Measurements from ENCODE around the gene TIAM1.

Gene TIAM1

DNA sequence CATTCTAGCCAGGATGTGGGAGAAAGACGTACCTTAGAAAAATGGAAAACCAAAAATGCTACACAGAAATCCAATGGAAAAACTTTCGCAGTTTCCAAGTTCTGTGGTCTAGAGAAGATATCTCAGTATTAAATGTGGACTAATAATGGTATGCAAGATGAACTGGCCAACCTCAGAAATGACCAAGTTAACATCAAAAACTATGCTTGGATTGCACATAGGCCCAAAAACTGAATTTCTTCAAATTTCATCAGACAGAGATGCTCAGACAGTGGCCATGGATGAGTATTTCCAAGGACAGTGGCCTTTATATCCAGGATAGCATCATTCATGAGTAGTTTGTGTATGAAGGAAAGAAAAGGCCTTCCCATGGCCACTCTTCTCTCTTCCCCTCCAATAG is 132.2 kb downstream of the TIAM1 start:
- no peak overlapping the region for H3K27ac ChIP-seq
- H3K4me3 ChIP-seq, result no peak overlapping the region
- no peak for DNase-seq (ENCODE audit: low spot score)
- TF ChIP-seq, protein P1, sequence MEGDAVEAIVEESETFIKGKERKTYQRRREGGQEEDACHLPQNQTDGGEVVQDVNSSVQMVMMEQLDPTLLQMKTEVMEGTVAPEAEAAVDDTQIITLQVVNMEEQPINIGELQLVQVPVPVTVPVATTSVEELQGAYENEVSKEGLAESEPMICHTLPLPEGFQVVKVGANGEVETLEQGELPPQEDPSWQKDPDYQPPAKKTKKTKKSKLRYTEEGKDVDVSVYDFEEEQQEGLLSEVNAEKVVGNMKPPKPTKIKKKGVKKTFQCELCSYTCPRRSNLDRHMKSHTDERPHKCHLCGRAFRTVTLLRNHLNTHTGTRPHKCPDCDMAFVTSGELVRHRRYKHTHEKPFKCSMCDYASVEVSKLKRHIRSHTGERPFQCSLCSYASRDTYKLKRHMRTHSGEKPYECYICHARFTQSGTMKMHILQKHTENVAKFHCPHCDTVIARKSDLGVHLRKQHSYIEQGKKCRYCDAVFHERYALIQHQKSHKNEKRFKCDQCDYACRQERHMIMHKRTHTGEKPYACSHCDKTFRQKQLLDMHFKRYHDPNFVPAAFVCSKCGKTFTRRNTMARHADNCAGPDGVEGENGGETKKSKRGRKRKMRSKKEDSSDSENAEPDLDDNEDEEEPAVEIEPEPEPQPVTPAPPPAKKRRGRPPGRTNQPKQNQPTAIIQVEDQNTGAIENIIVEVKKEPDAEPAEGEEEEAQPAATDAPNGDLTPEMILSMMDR (IDR thresholded peaks at IDR 0.05), result no peak

DNA sequence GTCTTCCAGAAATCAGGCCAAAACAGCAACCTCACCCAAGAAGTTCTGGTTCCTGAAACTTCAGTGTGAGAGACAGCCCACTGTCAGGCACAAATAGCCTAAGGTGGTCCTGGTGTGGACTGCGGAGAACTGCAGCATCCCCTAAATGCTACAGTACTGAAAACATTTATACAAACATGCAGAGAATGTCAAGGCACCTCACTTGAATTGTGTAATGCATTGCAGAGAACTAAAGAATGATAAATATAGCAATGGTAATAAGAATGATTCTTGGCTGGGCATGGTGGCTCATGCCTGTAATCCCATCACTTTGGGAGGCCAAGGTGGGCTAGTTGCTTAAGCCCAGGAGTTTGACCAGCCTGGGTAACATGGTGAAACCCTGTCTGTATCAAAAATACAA is 138.6 kb downstream of the TIAM1 start:
- no peak overlapping the region for H3K27ac ChIP-seq
- TF ChIP-seq, protein P1 (IDR thresholded peaks at IDR 0.05), result no peak
- DNase-seq (ENCODE audit: low spot score), result no peak
- H3K4me3 ChIP-seq, result no peak overlapping the region

DNA sequence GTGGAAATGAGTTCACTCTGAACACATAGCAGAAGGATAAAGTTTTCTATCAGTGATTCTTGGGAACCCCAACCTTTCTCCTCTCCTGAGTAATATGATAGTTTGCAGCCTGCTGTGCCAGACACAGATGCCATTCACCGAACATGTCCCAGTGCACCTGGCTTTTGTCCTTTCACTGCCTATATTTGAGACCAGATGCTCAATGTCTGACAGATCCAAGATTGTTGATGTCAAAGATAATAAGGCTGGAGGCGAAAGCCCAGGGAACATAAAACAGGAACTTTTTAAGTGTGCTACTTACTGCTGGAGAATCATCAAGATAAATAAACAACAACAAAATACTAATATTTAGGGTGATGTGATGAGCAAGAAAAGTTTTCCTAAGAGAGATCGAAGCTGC is 139.3 kb downstream of the TIAM1 start:
- TF ChIP-seq, protein P1 (IDR thresholded peaks at IDR 0.05), result no peak
- Histone ChIP-seq H3K4me3 (no peak overlapping the region), H3K27ac (no peak overlapping the region)
- no peak for DNase-seq (ENCODE audit: low spot score)

DNA sequence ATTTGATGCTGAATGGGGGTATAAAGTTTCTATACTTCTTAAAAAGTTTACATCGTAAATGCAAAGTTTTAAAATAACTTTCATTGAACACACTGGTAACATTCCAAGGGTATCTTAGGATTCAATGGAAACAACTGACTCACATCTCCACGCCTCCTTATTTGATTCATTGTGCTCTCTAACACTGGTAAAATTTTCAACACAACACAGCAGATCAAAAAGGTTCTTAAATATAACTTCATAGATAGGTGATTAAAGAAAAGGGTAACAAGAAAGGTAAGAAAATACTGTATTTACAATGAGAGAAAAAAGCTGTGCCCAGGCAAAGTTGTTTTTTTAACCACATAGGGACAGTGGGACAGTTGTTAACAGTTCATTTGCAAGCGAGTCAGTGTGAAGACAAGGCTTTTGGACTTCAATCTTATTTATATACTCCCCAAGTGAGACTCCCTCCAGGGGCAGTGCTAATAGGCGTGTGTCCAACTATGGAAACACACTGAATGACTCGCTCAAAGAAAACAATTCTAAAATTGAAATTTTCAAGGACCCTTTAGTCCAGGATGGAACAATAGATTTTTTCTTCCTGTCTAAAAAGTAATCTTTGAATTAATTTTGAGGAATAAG is 140.5 kb downstream of the TIAM1 start:
- H3K27ac ChIP-seq, result no peak overlapping the region
- TF ChIP-seq, protein P1 (IDR thresholded peaks at IDR 0.05), result no peak

DNA sequence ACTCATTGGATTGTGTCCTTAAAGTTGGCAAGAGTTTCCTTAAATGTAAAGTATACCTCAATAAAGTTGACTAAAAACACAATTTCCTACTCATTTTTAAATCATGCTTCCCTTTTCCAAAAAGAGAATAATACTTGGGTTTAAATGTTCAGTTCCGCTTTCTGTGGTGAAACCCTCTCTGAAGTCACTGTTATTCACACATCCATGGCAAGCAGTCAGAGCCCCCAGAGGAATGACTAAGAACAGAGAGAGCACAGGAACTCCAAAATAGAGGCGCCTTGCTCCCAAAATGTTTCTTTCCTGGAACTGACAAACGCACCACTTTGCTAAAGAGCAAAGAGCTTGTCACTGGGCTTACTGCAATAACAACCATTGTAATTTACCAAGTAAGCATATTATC is 142.5 kb downstream of the TIAM1 start:
- Histone ChIP-seq H3K27ac (peak overlapping the region in 1 of 2 donors; percentile 59), H3K4me3 (no peak overlapping the region)
- TF ChIP-seq, protein P1 (IDR thresholded peaks at IDR 0.05), result no peak
- no peak for DNase-seq (ENCODE audit: low spot score)

More for the DNA sequence above, 140.5 kb downstream of the TIAM1 start:
- no peak overlapping the region for H3K4me3 ChIP-seq
- no peak for DNase-seq (ENCODE audit: low spot score)

DNA sequence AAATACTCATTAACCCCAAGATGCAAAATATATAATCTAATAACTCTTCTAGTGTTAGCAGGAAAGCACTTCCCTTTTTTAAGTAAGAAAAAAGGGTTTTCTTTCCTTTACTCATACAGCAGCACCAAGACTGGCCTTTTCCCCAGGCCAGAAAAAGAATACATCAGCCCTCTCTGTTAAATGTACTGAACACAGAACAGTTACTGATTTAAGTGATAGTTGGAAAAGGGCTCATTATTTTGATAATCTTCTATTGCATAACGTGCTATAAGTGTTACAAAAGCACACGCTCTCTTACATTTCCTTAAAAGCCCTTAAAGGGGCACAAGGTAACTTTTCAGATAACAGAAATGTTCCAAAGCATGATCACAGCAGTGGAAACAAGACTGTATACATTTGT is 142.9 kb downstream of the TIAM1 start:
- no peak for DNase-seq (ENCODE audit: low spot score)
- Histone ChIP-seq H3K4me3 (no peak overlapping the region), H3K27ac (peak overlapping the region in 1 of 2 donors; percentile 59)
- TF ChIP-seq, protein P1 (IDR thresholded peaks at IDR 0.05), result no peak

DNA sequence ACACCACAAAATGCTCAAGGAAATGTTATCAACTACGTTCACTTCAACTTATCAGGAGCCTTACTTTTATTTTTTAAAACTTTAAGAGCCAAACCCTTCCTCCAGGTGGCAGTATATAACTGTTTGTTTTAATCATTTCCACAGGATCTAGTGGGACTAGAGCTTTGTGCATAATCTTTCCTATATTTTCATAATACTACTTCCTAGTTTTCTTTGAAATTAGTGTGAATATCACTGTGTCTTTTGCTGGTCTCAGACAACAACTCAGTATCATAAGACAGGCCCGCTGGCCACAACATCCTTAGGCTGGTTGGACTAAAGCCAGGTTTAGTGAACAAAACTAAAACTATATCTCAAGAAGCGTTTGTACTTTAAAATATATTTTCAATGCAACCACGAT is 145.5 kb downstream of the TIAM1 start:
- no peak for DNase-seq (ENCODE audit: low spot score)
- H3K4me3 ChIP-seq, result no peak overlapping the region
- no peak overlapping the region for H3K27ac ChIP-seq
- TF ChIP-seq, protein P1 (IDR thresholded peaks at IDR 0.05), result peak; percentile 45
